Activated CD4-positive, alpha-beta T cell treated with anti-CD3 and anti-CD28 coated beads, Interleukin-2, amount 10 ng/mL, durations not matched to agents 24 days and 14 days (primary cell): ENCODE measurements around the gene LRIG2. TPM values are rescaled to one million over a fixed set of nuclear protein-coding genes. Genes with fewer than 3 reads are reported as not detected.
"Not testable (repeated sequence)": the region's sequence is repeated elsewhere in the genome, so short reads cannot be mapped to it uniquely, and the experiment has no call there.

Experiments used
- DNase-seq: peaks from one replicate; pipeline ENCODE4 v3.0.0; 2022
- H3K27ac Mint-ChIP-seq: one replicate; pipeline ENCODE4 v1.8.0; 2022; ENCODE audit warnings: mild to moderate bottlenecking, mixed read lengths
- H3K27me3 Mint-ChIP-seq: one replicate; pipeline ENCODE4 v1.8.0; 2022; ENCODE audit warnings: mixed read lengths
- H3K36me3 Mint-ChIP-seq: one replicate; pipeline ENCODE4 v1.8.0; 2022; ENCODE audit warnings: low read depth, mild to moderate bottlenecking, mixed read lengths
- H3K4me1 Mint-ChIP-seq: one replicate; pipeline ENCODE4 v1.8.0; 2021; ENCODE audit warnings: mixed read lengths
- H3K4me3 Mint-ChIP-seq: one replicate; pipeline ENCODE4 v1.8.0; 2022; ENCODE audit warnings: mild to moderate bottlenecking, moderate library complexity, mixed read lengths
- H3K9me3 Mint-ChIP-seq: one replicate; pipeline ENCODE4 v1.8.0; 2021; ENCODE audit warnings: mixed read lengths
- intact Hi-C: fragments of 100-400 bp; cut with micrococcal nuclease; formaldehyde crosslinking; loops from one replicate; pipeline ENCODE4 v1.15.1; 2023
- total RNA-seq: library from RNA; stranded (reverse); gene quantifications from 2 replicates; pipeline ENCODE4 v1.2.3, GENCODE V29; 2022

Gene LRIG2
- total RNA-seq, 1 donor from 2014 or later = 12.7 TPM

DNA sequence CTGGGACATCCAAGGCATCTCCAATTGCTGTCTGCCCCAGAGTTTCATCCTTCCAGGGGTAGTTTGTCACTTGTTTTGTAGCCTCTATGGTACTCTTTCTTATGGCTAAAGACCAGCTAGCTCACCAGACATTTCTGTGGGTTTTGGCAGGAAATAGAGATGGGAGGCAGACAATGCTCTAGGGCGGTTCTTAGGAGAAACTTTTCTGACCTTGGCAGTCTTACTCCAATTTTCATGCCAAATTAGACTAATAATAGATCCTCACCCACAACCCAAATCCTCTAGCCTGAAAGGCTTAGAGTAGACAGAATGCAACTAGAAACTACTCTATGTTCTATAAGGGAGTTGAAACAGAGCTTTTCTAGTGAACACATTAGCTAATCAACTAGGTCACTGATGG is 69.8 kb downstream of the LRIG2 start:
- peaks cover 31% of the 10 kb centered on the region for H3K4me1 Mint-ChIP-seq
- no peaks in the 10 kb centered on the region for H3K36me3 Mint-ChIP-seq
- no peak overlapping the region for H3K4me3 Mint-ChIP-seq
- intact Hi-C loops = loop anchor here (5.0 kb wide), 1 partner anchor 670 kb away; the partner anchor contains the start of gene RSBN1
- H3K9me3 Mint-ChIP-seq = no peaks in the 10 kb centered on the region
- no peaks in the 10 kb centered on the region for H3K27me3 Mint-ChIP-seq
- DNase-seq = no peak
- no peak overlapping the region for H3K27ac Mint-ChIP-seq

DNA sequence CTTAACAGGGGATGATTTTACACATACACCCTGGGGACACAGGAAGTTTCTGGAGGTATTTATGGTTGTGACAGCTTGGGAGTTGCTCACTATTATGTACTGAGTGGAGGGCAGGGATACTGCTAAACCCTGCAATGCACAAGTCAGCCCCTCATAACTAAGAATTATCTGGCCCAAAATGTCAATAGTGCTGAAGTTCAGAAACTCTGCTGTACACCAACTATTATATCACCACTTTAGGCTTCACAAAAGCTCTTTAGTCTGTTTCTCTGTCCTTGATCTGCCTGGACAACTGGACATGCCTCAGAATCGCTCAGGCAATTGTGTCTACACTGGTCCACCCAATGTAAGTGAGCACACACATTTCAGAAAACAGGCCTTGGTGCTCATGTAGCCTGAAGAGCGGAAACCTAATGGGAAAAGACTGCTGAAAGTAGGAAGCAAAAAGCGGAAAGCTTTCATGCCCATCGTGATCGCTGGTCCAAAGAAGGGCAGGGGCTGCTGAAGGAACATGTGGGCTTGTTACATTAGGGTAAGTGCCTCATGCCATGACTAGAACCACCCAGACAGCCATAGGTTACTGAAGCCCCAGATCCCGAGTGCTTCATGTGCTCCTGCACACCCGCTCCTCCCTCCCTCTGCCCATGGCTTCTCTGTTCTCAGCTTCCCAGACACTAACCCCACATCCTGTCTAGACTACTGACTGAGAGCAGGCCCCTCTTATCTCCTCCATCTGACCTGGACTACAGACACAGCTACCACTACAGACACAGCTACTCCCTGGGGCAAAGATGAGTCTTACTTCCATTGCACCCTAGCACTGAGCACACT is 73.5 kb downstream of the LRIG2 start:
- no peak overlapping the region for H3K27ac Mint-ChIP-seq
- DNase-seq = peak; percentile 67
- no peaks in the 10 kb centered on the region for H3K27me3 Mint-ChIP-seq

DNA sequence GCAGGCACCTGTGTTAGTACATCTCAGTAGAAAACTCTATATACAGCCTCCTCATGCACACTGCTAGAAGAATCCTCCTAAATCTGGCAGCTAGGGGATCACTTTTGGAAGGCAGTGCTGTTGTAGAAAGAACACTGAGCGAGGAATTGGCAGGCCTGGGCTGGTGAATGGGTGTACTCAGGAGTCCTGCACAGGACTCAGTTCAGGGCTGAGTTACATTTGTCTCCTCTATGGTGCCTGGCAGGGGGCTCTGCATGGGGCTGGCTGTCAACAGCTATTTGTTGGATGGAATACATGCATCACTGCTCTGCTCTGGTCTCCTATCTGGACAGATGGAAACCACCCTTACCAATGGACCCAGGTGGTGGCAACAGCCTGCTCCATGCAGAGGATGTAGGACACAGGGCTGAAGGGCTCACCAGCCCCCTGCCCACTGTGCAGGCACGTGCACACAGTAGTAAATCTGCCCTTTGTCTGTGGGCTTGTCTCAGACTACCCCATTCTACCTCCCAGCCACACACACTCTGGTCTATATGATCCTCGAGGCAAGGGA is 74.2 kb downstream of the LRIG2 start:
- Mint-ChIP-seq H3K27ac (no peak overlapping the region), H3K27me3 (no peaks in the 10 kb centered on the region), H3K9me3 (no peaks in the 10 kb centered on the region), H3K4me3 (peak overlapping the region; percentile 20), H3K4me1 (peaks cover 27% of the 10 kb centered on the region), H3K36me3 (no peaks in the 10 kb centered on the region)
- no peak for DNase-seq
- intact Hi-C loops = no loop called here

More for the DNA sequence above, 73.5 kb downstream of the LRIG2 start:
- Mint-ChIP-seq H3K9me3 (no peaks in the 10 kb centered on the region), H3K4me3 (peak overlapping the region; percentile 20), H3K4me1 (peaks cover 29% of the 10 kb centered on the region), H3K36me3 (no peaks in the 10 kb centered on the region)
- intact Hi-C loops = no loop called here

DNA sequence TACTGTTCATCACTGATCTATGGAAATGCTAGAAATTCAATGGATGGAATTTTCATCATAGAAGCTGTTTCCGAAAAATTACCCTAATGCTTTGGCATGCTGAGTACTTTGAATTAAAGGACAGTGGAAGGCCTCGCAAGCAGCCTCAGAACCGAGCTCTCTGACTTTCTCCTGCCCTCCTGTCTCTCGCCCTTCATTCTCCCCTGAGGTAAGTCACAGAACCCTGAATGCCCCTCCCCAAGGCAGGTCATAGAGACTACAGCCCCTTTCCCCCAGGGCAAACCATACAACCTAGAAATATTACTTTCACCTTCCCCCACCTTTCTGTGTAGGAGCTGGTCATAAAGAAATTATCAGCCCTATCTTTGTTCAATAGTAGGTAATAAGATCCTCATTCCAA is 74.8 kb downstream of the LRIG2 start:
- Mint-ChIP-seq H3K4me1 (peaks cover 21% of the 10 kb centered on the region), H3K4me3 (no peak overlapping the region), H3K36me3 (no peaks in the 10 kb centered on the region), H3K27ac (no peak overlapping the region), H3K27me3 (no peaks in the 10 kb centered on the region), H3K9me3 (no peaks in the 10 kb centered on the region)
- no peak for DNase-seq
- intact Hi-C loops = no loop called here

DNA sequence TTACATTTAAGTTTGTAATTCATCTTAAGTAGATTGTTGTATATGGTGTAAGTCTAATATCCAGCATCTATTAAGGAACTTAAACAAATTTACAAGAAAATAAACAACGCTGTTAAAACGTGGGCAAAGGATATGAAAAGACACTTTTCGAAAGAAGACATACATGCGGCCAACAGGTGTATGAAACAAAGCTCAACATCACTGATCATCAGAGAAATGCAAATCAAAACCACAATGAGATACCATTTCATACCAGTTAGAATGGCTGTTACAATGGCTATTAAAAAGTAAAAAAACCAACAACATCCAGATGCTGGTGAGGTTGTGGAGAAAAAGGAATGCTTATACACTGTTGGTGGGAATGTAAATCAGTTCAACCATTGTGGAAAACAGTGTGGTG is 77.5 kb downstream of the LRIG2 start:
- DNase-seq, H3K9me3 Mint-ChIP-seq, H3K27me3 Mint-ChIP-seq, H3K4me3 Mint-ChIP-seq, intact Hi-C loops, H3K27ac Mint-ChIP-seq, H3K36me3 Mint-ChIP-seq: not testable (repeated sequence)
- H3K4me1 Mint-ChIP-seq = peaks cover 13% of the 10 kb centered on the region

DNA sequence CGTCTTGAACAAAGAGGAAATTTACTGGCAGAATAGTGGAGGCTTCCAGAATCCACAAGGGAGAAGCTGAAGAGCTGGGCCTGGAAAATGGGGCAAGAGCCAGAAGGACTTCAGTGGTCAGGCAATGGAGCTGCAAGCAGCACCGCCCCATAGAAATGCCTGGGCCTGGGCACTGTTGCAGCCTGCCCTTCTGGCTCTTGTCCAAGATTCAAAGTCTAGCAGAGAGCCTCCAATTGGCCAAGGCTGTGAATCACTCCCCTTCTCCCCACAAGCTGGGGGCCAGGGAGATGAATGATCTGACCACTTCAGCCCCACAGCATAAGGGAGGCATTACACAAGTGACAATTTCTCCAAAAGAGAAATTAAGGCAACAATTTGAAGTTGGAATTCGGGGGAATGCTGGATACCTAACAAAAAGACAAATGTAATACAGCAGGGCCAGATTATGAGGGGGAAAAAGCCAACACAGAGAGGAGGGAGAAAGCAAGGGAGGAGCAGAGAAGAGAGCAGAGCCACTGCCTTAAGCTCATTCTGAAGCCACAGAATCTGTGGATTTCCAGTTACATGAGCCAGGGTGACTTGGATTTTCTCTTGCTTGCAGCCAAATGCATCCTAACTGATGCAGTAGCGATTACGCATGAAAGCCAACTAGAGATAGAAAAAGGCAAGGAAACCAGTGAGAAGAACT is 80.3 kb downstream of the LRIG2 start:
- no peaks in the 10 kb centered on the region for H3K4me1 Mint-ChIP-seq
- no peak for DNase-seq
- peaks cover 1% of the 10 kb centered on the region for H3K27me3 Mint-ChIP-seq
- intact Hi-C loops = no loop called here
- peaks cover 8% of the 10 kb centered on the region for H3K9me3 Mint-ChIP-seq
- no peak overlapping the region for H3K4me3 Mint-ChIP-seq
- H3K27ac Mint-ChIP-seq = no peak overlapping the region
- H3K36me3 Mint-ChIP-seq = no peaks in the 10 kb centered on the region

DNA sequence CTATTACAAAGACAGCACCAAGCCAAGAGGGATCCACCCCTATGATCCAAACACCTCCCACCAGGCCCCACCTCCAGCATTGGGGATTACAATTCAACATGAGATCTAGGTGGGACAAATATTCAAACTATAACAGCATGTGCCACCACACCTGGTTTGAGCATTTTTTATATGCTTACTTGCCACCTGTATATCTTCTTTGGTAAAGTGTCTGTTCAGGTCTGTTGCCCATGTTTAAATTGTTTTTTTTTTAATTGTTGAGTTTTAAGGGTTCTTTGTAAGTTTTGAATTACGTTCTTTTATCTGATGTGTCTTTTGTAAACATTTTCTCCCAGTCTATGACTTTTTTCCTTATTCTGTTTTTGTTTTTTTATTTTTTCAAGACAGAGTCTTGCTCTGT is 83.4 kb downstream of the LRIG2 start:
- no peak for DNase-seq
- Mint-ChIP-seq H3K36me3 (no peaks in the 10 kb centered on the region), H3K4me1 (no peaks in the 10 kb centered on the region), H3K9me3 (peaks cover 8% of the 10 kb centered on the region), H3K27ac (no peak overlapping the region), H3K27me3 (peaks cover 8% of the 10 kb centered on the region), H3K4me3 (no peak overlapping the region)
- intact Hi-C loops = no loop called here

DNA sequence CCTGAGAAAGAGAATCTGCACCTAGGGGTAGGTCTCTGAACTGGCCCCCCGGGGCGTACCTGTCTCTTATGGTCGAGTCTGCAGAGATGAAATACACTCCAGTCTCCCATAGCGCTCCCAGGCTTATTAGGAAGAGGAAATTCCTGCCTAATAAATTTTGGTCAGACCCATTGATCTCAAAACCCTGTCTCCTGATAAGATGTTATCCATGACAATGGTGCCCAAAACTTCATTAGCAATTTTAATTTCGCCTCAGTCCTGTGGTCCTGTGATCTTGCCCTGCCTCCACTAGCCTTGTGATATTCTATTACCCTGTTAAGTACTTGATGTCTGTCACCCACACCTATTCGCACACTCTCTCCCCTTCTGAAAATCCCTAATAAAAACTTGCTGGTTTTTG is 85.7 kb downstream of the LRIG2 start:
- intact Hi-C loops, H3K4me1 Mint-ChIP-seq, DNase-seq, H3K4me3 Mint-ChIP-seq, H3K27ac Mint-ChIP-seq, H3K9me3 Mint-ChIP-seq, H3K36me3 Mint-ChIP-seq: not testable (repeated sequence)
- H3K27me3 Mint-ChIP-seq = peaks cover 14% of the 10 kb centered on the region

DNA sequence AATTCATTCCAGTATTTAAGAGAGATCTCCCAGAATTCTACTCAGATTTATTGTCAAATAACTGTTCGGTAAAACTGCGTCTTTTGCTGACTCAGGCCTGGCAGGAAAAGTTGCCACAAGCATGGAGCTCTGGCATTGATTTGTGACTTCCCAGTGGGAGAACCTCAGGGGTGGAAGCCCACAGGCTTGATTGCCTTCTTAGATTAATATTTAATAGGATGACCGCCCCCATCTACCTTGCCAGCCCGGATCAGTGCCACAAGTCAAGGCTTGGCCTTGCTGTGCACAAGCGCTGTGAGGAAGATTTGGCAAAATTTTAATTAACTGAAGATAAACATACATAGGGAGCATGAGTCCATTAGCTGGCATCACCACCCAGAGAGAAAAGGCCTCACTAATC is 93.5 kb downstream of the LRIG2 start:
- Mint-ChIP-seq H3K4me1 (no peaks in the 10 kb centered on the region), H3K27ac (no peak overlapping the region), H3K36me3 (no peaks in the 10 kb centered on the region), H3K9me3 (peaks cover 1% of the 10 kb centered on the region), H3K4me3 (no peak overlapping the region), H3K27me3 (peaks cover 5% of the 10 kb centered on the region)
- intact Hi-C loops = no loop called here
- no peak for DNase-seq

DNA sequence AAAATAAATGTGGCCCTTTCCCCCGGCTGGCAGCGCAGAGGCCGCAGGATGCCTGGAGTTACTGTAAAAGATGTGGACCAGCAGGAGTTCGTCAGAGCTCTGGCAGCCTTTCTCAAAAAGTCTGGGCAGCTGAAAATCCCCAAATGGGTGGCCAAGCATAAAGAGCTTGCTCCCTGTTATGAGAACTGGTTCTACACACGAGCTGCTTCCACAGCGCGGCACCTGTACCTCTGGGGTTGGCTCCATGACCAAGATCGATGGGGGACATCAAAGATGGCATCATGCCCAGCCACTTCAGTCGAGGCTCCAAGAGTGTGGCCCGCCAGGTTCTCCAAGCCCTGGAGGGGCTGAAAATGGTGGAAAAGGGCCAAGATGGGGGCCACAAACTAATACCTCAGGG is 95.9 kb downstream of the LRIG2 start:
- H3K4me1 Mint-ChIP-seq = no peaks in the 10 kb centered on the region
- H3K36me3 Mint-ChIP-seq = no peaks in the 10 kb centered on the region
- H3K27me3 Mint-ChIP-seq = no peaks in the 10 kb centered on the region
- intact Hi-C loops = no loop called here
- H3K27ac Mint-ChIP-seq = no peak overlapping the region
- peaks cover 10% of the 10 kb centered on the region for H3K9me3 Mint-ChIP-seq
- no peak for DNase-seq
- no peak overlapping the region for H3K4me3 Mint-ChIP-seq

DNA sequence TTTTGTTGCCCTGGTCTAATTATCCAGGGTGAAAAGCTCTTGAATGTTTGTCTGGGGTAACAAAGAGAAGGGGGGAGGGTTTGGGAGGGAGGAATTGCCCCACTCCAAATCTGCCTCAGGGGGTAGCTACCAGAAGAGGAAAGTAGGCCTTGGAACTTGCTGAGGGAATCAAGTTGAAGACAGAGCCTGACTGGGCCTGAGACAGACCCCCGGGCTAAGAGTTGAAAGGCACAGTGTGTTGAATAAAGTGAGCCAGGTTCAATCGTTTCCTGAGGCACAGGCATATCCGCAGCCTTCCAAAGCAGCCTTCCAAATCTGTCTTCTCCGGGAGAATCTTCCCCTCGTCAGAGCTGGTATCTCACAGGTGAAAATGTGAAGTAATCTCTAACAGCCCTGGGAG is 96.6 kb downstream of the LRIG2 start:
- H3K27me3 Mint-ChIP-seq = no peaks in the 10 kb centered on the region
- DNase-seq = no peak
- intact Hi-C loops = no loop called here
- no peaks in the 10 kb centered on the region for H3K4me1 Mint-ChIP-seq
- no peaks in the 10 kb centered on the region for H3K36me3 Mint-ChIP-seq
- no peak overlapping the region for H3K4me3 Mint-ChIP-seq
- no peak overlapping the region for H3K27ac Mint-ChIP-seq
- H3K9me3 Mint-ChIP-seq = peaks cover 10% of the 10 kb centered on the region

DNA sequence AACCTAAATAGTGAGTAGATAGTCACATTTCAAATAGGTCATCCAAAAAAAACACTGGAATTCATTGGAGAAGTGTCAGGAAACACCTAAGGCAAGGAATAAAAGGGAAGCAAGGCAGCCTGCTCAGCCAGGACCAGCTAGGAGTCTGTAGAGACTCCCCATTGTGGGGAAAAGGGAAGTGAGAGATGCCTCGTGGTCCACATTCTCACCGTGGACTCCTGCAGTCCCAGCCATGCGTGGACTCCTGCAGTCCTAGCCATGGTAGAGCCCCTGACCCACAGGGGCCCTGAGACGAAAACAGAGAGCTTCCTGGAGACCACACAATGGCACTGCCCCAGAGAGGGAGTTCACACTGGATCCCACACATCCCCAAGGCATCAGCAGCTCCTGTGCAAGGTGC is 97.5 kb downstream of the LRIG2 start:
- Mint-ChIP-seq H3K4me3 (no peak overlapping the region), H3K27ac (no peak overlapping the region), H3K27me3 (peaks cover 4% of the 10 kb centered on the region), H3K4me1 (no peaks in the 10 kb centered on the region), H3K36me3 (no peaks in the 10 kb centered on the region), H3K9me3 (peaks cover 10% of the 10 kb centered on the region)
- no peak for DNase-seq
- intact Hi-C loops = no loop called here

DNA sequence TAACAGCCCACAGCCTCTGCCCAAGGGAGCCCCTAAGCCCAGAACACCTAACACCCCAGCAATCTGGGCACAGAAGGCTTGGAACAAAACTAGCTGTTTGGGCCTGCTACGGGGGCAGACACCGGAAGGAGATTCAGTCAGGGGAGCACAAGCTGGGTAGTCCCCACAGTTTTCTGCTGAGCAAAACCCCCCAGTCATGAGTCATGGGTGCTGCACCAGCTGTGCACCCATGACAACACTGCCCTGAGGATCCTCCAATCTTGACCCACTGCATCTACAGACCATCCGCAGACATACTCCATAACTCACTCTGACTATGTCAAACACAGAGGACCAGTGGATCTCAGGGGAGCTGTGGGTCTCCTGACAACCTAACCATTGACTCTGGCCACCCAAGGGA is 105.1 kb downstream of the LRIG2 start:
- DNase-seq = no peak
- no peaks in the 10 kb centered on the region for H3K36me3 Mint-ChIP-seq
- H3K9me3 Mint-ChIP-seq = no peaks in the 10 kb centered on the region
- intact Hi-C loops = no loop called here
- no peak overlapping the region for H3K4me3 Mint-ChIP-seq
- no peaks in the 10 kb centered on the region for H3K4me1 Mint-ChIP-seq
- peaks cover 34% of the 10 kb centered on the region for H3K27me3 Mint-ChIP-seq
- no peak overlapping the region for H3K27ac Mint-ChIP-seq

DNA sequence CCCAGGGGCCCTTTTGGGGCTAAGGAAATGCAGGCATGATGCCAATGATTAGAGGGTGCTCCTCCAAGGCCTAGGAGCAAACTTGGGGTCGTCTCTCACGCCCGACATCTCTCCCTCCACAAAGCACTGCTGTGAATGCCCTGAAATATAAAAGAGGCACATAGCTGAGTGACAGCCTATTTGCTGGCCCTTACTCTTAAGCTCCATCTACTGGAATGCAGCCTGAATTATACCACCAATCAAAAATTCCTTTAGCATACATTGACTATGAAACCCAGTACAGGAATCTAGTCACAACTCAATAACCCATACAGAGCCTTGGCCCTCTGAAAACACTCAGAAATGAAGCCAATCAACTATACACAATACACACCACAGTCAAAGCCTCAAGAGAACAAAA is 105.5 kb downstream of the LRIG2 start:
- Mint-ChIP-seq H3K4me3 (no peak overlapping the region), H3K36me3 (no peaks in the 10 kb centered on the region), H3K9me3 (no peaks in the 10 kb centered on the region), H3K27me3 (peaks cover 35% of the 10 kb centered on the region), H3K4me1 (no peaks in the 10 kb centered on the region), H3K27ac (no peak overlapping the region)
- intact Hi-C loops = no loop called here
- no peak for DNase-seq
